Fibroblast of villous mesenchyme (primary cell): ENCODE measurements around the gene RREB1. TPM values are rescaled to one million over a fixed set of nuclear protein-coding genes. Genes with fewer than 3 reads are reported as not detected.
A peak's percentile ranks its signal among the peaks of the same experiment; 100 is the strongest.

ENCODE experiments used
- DNase-seq: peaks from one replicate; pipeline ENCODE4 v3.0.0-alpha.2; 2010; ENCODE audit warnings: low read depth
- H3K4me3 ChIP-seq: 2 replicates; pipeline ENCODE4 v1.5.1; 2011; ENCODE audit warnings: low read depth, mild to moderate bottlenecking, low read length
- total RNA-seq: library from RNA; depleted of rRNA; stranded (reverse); fragments of >200 nt; gene quantifications from 2 replicates; pipeline ENCODE4 v1.2.3, GENCODE V29; 2012
- TF ChIP-seq, protein P1 (sequence below): IDR thresholded peaks from 2 replicates; pipeline ENCODE4 v1.5.1; 2012; ENCODE audit warnings: low read depth, mild to moderate bottlenecking, low read length; ENCODE audit not compliant: insufficient read depth

The RREB1 gene
- total RNA-seq, 1 donor, result 26.3 TPM

DNA sequence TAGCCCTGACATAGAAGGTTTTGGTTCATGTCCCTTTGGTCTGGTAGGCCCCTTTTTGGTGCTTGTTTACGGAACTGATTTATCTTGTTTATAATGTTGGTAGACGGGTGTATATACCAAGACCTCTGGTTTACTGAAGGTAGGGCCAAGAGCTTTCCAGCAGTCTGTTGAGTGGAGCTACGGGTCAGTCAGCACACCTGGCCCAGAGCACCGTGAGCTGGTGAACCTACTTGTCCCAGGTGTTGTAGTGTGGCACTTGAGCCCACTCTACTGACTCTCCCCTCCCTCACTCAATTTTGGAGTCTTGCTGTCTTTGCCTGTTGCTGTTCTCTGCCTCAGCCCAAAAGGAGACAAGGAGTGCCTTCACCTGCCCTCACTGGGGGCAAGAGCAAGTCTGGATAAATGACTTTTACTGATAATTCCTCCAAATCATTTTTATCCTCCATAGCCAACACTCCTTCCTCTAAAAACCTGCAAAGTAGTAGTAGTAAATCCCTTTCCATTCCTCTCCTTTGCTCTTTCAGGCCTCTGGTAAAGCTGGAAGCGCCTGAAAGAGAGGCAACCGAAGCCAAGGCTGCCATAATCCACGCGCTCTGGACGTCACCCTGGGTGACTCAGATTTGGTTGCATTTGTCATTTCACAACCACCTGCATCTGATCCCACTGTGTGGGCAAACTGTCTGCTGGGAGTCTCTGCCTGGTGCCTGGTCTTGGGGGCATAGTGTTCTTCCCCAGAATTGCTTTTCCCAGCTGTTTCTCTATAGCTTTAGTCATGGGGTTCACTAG is 22.2 kb downstream of the RREB1 start:
- DNase-seq, result peak; percentile 72
- TF ChIP-seq, protein P1, sequence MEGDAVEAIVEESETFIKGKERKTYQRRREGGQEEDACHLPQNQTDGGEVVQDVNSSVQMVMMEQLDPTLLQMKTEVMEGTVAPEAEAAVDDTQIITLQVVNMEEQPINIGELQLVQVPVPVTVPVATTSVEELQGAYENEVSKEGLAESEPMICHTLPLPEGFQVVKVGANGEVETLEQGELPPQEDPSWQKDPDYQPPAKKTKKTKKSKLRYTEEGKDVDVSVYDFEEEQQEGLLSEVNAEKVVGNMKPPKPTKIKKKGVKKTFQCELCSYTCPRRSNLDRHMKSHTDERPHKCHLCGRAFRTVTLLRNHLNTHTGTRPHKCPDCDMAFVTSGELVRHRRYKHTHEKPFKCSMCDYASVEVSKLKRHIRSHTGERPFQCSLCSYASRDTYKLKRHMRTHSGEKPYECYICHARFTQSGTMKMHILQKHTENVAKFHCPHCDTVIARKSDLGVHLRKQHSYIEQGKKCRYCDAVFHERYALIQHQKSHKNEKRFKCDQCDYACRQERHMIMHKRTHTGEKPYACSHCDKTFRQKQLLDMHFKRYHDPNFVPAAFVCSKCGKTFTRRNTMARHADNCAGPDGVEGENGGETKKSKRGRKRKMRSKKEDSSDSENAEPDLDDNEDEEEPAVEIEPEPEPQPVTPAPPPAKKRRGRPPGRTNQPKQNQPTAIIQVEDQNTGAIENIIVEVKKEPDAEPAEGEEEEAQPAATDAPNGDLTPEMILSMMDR, result no peak
- H3K4me3 ChIP-seq, result no peak overlapping the region

DNA sequence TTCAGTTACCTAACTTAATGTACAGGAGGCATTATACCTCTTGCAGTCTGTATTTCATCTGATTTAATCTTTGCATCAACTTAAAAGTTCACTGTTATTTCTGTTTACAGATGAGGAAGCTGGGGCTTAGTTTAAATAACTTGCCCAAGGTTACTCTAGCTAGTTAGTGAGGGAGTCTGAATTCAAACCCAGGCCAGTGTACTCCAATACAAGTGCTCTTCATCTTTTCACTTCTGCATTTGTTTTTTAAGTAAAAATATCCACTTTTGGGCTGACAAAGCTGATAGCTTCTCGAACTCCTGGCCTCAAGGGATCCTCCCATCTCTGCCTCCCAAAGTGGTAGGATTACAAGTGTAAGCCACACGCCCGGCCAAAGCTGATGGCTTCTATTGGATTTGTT is 23.6 kb downstream of the RREB1 start:
- DNase-seq, result no peak
- TF ChIP-seq, protein P1, result no peak
- H3K4me3 ChIP-seq, result no peak overlapping the region

DNA sequence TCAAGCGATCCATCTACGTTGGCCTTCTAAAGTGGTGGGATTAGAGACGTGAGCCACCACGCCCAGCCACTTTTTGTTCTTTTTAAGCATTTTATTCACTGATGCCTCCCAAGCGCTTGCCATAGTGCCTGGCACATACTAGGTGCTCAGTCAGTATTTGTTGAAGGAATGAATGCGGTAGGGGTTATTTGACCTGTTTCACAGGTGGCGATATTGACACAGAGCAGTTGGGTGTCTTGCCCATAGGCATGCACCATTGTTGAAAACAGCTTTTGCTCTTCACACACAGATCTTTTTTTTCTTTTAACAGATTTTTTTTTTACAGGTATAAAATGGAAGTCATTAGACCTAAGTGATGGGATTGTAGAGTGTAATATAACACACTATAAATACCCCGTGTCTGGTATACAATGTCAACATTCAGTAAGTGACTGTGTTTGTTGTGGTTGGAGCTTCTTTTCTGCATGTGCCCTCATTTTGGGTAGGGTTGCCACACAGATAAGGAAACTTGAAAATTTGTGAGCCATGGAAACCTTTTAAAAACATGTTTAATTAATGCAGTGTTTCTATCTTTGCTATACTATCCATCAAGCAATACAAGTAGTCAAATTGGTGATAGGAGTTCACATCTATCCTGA is 24.8 kb downstream of the RREB1 start:
- TF ChIP-seq, protein P1, result no peak
- H3K4me3 ChIP-seq, result no peak overlapping the region

DNA sequence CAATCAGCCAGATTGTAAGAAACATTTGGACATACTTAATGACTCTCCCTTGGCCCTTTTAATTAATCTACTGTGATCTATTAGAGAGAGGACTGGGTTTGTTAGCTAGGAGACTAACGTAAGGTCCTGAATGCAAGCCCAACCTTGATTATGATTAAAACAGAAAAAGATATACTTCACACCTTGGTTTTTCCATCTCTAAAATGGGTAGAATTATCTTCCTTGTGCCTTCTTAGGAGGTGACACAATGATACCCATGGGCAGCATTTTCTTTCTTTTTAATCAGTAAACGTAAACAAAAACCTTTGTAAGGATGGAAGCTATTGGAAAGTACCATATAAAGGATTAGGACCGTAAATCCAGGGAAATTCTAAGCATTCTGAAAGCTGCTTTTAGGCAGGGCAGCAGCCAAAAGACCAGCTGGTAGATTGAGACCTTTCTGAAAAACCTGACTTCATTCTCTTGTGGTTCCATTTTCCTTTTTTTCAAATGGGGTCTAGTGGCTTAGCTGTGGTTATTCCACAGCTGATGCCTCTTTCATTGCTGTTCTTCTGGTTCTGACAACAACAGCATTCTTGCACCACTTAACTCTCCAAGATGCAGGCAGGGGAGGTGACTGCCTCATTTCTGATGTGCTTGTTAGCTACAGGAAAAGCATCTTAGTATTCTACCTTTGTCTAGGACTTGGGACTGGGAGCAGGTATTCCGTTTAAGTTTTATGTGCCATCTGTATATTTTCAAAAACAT is 27.4 kb downstream of the RREB1 start:
- no peak for DNase-seq
- H3K4me3 ChIP-seq, result no peak overlapping the region
- TF ChIP-seq, protein P1, result no peak

More for the DNA sequence above, 24.8 kb downstream of the RREB1 start:
- no peak for DNase-seq

GRCh38 chr6:7135755-7136154 is 28.0 kb downstream of the RREB1 start:
- H3K4me3 ChIP-seq, result no peak overlapping the region
- no peak for DNase-seq
- TF ChIP-seq, protein P1, result no peak

DNA sequence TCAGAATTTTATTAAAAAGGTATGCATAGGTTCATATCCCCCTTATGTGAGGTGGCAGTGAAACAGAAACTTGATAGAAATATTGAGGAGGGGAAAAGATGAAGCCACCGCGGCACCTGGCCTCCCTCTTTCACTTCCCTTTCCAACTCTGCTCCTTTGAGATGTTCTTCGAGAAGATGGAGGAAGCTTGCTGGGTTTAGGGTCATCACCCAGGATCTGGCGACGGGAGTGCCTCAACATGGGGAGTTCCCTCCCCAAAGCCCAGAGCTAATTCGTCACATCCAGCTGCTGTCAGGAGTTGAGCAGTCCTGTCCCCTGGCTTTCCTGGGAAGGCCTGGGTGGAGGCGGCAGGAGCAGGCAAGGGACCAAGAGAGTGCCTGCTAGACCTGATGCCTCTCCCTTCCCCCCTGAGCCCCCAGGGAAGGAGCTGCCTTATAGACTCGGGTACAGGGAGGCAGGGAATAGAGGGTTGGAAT is 29.1 kb downstream of the RREB1 start:
- H3K4me3 ChIP-seq, result peak overlapping the region; percentile 40
- TF ChIP-seq, protein P1, result no peak
- DNase-seq, result no peak
